Measurements from ENCODE around the gene SCRN2.

The SCRN2 gene

GRCh38 chr17:47808830-47809480 lies 32.1 kb downstream of the SCRN2 start:
- H3K4me3 ChIP-seq (replicated peaks; ENCODE audit: insufficient read depth, low read length) = no peak overlapping the region
- no peaks in the 10 kb centered on the region for H3K27me3 ChIP-seq (ENCODE audit: insufficient read depth, poor library complexity, severe bottlenecking)
- TF ChIP-seq SPI1 (IDR thresholded peaks at IDR 0.05; ENCODE audit: borderline replicate concordance, low read depth) (no peak), CTCF (IDR thresholded peaks at IDR 0.05; ENCODE audit: insufficient read depth, low read length) (no peak), POLR2AphosphoS5 (IDR thresholded peaks at IDR 0.05; ENCODE audit: low read depth) (no peak), REST (IDR thresholded peaks at IDR 0.05; ENCODE audit: insufficient replicate concordance, low read depth) (no peak), GABPA (IDR thresholded peaks at IDR 0.05; ENCODE audit: low read depth) (no peak)
- no peak for DNase-seq (ENCODE audit: low read depth in 1 of 2, low spot score in 1 of 2)
- H3K27ac ChIP-seq (replicated peaks) = no peak overlapping the region

GRCh38 chr17:47808036-47808829 lies 32.8 kb downstream of the SCRN2 start:
- TF ChIP-seq POLR2AphosphoS5 (IDR thresholded peaks at IDR 0.05; ENCODE audit: low read depth) (no peak), REST (IDR thresholded peaks at IDR 0.05; ENCODE audit: insufficient replicate concordance, low read depth) (no peak), GABPA (IDR thresholded peaks at IDR 0.05; ENCODE audit: low read depth) (no peak), CTCF (IDR thresholded peaks at IDR 0.05; ENCODE audit: insufficient read depth, low read length) (no peak), SPI1 (IDR thresholded peaks at IDR 0.05; ENCODE audit: borderline replicate concordance, low read depth) (no peak)
- H3K4me3 ChIP-seq (replicated peaks; ENCODE audit: insufficient read depth, low read length) = no peak overlapping the region
- H3K27me3 ChIP-seq (ENCODE audit: insufficient read depth, poor library complexity, severe bottlenecking) = no peaks in the 10 kb centered on the region
- DNase-seq (ENCODE audit: low read depth in 1 of 2, low spot score in 1 of 2) = no peak
- H3K27ac ChIP-seq (replicated peaks) = no peak overlapping the region

GRCh38 chr17:47807421-47807820 lies 33.7 kb downstream of the SCRN2 start:
- no peak overlapping the region for H3K27ac ChIP-seq (replicated peaks)
- H3K27me3 ChIP-seq (ENCODE audit: insufficient read depth, poor library complexity, severe bottlenecking) = no peaks in the 10 kb centered on the region
- no peak overlapping the region for H3K4me3 ChIP-seq (replicated peaks; ENCODE audit: insufficient read depth, low read length)
- TF ChIP-seq POLR2AphosphoS5 (IDR thresholded peaks at IDR 0.05; ENCODE audit: low read depth) (no peak), CTCF (IDR thresholded peaks at IDR 0.05; ENCODE audit: insufficient read depth, low read length) (no peak), REST (IDR thresholded peaks at IDR 0.05; ENCODE audit: insufficient replicate concordance, low read depth) (no peak), GABPA (IDR thresholded peaks at IDR 0.05; ENCODE audit: low read depth) (no peak), SPI1 (IDR thresholded peaks at IDR 0.05; ENCODE audit: borderline replicate concordance, low read depth) (no peak)
- no peak for DNase-seq (ENCODE audit: low read depth in 1 of 2, low spot score in 1 of 2)

All from HL-60 (cell line).